A549 treated with AZD2906 at 1 μM for 4 hours (cell line): Measurements from ENCODE around the gene CEP164. TPM values are rescaled to one million over a fixed set of nuclear protein-coding genes. Genes with fewer than 3 reads are reported as not detected.

Experiments used
- total RNA-seq: library from RNA; stranded (reverse); fragments of 200-300 nt; extraction: Qiagen RNA extraction; gene quantifications from 5 replicates; pipeline ENCODE4 v1.2.3, GENCODE V29; 2022

CEP164 gene
- 16.3 to 17.7 TPM (median 17.0 TPM) in 5 replicates for total RNA-seq

GRCh38 chr11:117327567-117328374 is at the start of gene CEP164:
Gene CEP164, plus strand, starts transcription at chr11:117327854. Its CDS starts 10,733 bp downstream, at chr11:117338587.

GRCh38 chr11:117290809-117291396 is 36.8 kb upstream of the CEP164 start, which contains the start of gene BACE1-AS:
Gene BACE1-AS, plus strand, starts transcription at chr11:117291346.

GRCh38 chr11:117316197-117316961 is 11.3 kb upstream of the CEP164 start, which contains the start of gene BACE1:
Gene BACE1, minus strand, starts transcription at chr11:117316256. Its CDS starts 461 bp downstream, at chr11:117315795.

Other genes with a start within 250 kb of the CEP164 start
- gene SIK3, start 229.4 kb upstream of the CEP164 start, total RNA-seq = 7.3 to 9.2 TPM (median 7.9 TPM) in 5 replicates
- gene PAFAH1B2, start 183.6 kb upstream of the CEP164 start, total RNA-seq = 30.7 to 45.0 TPM (median 33.6 TPM) in 5 replicates
- 4.5 to 5.5 TPM (median 5.2 TPM) in 5 replicates for gene SIDT2, start 149.1 kb upstream of the CEP164 start, total RNA-seq
- 62.9 to 145 TPM (median 109 TPM) in 5 replicates for gene TAGLN, start 128.5 kb upstream of the CEP164 start, total RNA-seq
- 15.8 to 20.5 TPM (median 17.9 TPM) in 5 replicates for gene PCSK7, start 95.8 kb upstream of the CEP164 start, total RNA-seq
- gene RNF214, start 95.2 kb upstream of the CEP164 start, total RNA-seq = 9.4 to 13.9 TPM (median 12.1 TPM) in 5 replicates
- gene BACE1-AS, start 36.5 kb upstream of the CEP164 start, total RNA-seq = 1.8 to 2.5 TPM (median 2.0 TPM) in 5 replicates
- 9.1 to 11.3 TPM (median 10.3 TPM) in 5 replicates for gene BACE1, start 11.6 kb upstream of the CEP164 start, total RNA-seq